DND-41 (cell line): ENCODE results near the gene ZBTB42.
A peak's percentile ranks its signal among the peaks of the same experiment; 100 is the strongest.

Experiments
- ATAC-seq: fragments of 200-7000 bp; cut with Tn5 transposase; 3 replicates; pipeline ENCODE4 v1.9.1; 2021; ENCODE audit warnings: low read depth; ENCODE audit not compliant: insufficient read depth
- DNase-seq: peaks from one replicate; pipeline ENCODE4 v3.0.0-alpha.2; 2020
- H2AFZ ChIP-seq: 2 replicates; pipeline ENCODE4 v1.6.0; 2012; ENCODE audit warnings: low read depth, low read length
- H3K27ac ChIP-seq: 2 replicates; pipeline ENCODE4 v1.5.1; 2012; ENCODE audit warnings: low read length, inconsistent platforms
- H3K27me3 ChIP-seq: fragments of 200-600 bp; sonication (generic); 2 replicates; pipeline ENCODE4 v1.6.0; 2012; ENCODE audit warnings: low read length, mild to moderate bottlenecking, inconsistent platforms; ENCODE audit not compliant: insufficient read depth, poor library complexity
- H3K36me3 ChIP-seq: 2 replicates; pipeline ENCODE4 v1.5.1; 2012; ENCODE audit warnings: low read length, inconsistent platforms; ENCODE audit not compliant: insufficient read depth
- H3K4me1 ChIP-seq: 2 replicates; pipeline ENCODE4 v1.5.1; 2012; ENCODE audit warnings: mild to moderate bottlenecking, low read length; ENCODE audit not compliant: insufficient read depth
- H3K4me2 ChIP-seq: 2 replicates; pipeline ENCODE4 v1.6.0; 2012; ENCODE audit warnings: mild to moderate bottlenecking, moderate library complexity, low read length, inconsistent platforms; ENCODE audit not compliant: insufficient read depth
- H3K4me3 ChIP-seq, 2 experiments: fragments of 200-600 bp in 1 of 2; shearing (Covaris generic) in 1 of 2; 2 replicates each; pipeline ENCODE4 v1.5.1; 2012 to 2016; ENCODE audit warnings: inconsistent platforms in 2 of 2, low read length in 2 of 2, mild to moderate bottlenecking in 2 of 2, low read depth in 1 of 2, moderate library complexity in 1 of 2
- H3K79me2 ChIP-seq: 2 replicates; pipeline ENCODE4 v1.6.0; 2012; ENCODE audit warnings: low read length, inconsistent platforms; ENCODE audit not compliant: insufficient read depth
- H3K9ac ChIP-seq: 2 replicates; pipeline ENCODE4 v1.6.0; 2012; ENCODE audit warnings: low read depth, mild to moderate bottlenecking, inconsistent platforms, low read length, moderate library complexity
- H3K9me3 ChIP-seq: 2 replicates; pipeline ENCODE4 v1.5.1; 2012; ENCODE audit warnings: low read length, moderate library complexity, mild to moderate bottlenecking, inconsistent platforms; ENCODE audit not compliant: insufficient read depth, severe bottlenecking
- H4K20me1 ChIP-seq: 2 replicates; pipeline ENCODE4 v1.6.0; 2012; ENCODE audit warnings: low read length; ENCODE audit not compliant: insufficient read depth
- EZH2 ChIP-seq: IDR thresholded peaks from 3 replicates; pipeline ENCODE4 v1.6.1; 2012; ENCODE audit warnings: borderline replicate concordance, low read depth, mild to moderate bottlenecking, moderate library complexity, low read length, inconsistent platforms; ENCODE audit not compliant: severe bottlenecking
- TF ChIP-seq, protein P1 (sequence below): IDR thresholded peaks from 2 replicates; pipeline ENCODE4 v1.5.1; 2012; ENCODE audit warnings: borderline replicate concordance, low read length, moderate library complexity, mild to moderate bottlenecking; ENCODE audit not compliant: poor library complexity, severe bottlenecking; ENCODE audit errors: extremely low read depth

The ZBTB42 gene

DNA sequence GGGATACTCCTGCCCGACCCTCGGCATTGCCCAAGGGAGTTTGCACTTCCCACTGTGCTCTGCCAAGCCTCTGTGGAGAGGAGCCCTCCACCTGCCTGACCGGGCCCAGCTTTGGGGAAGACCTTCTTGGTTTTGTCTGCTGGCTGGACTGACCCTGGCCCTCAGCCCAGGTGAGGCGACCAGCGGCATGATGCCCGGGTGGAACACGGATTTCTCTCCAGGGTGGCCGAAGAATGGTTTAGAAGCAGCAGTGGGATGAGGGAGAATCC lies 15.6 kb downstream of the ZBTB42 start:
- Histone ChIP-seq H3K4me2 (peak overlapping the region; percentile 98), H3K4me1 (peaks cover 29% of the 10 kb centered on the region), H3K79me2 (peaks cover 36% of the 10 kb centered on the region), H4K20me1 (no peaks in the 10 kb centered on the region), H3K36me3 (peaks cover 11% of the 10 kb centered on the region), H3K27me3 (no peaks in the 10 kb centered on the region), H3K9me3 (peaks cover 2% of the 10 kb centered on the region), H3K27ac (peak overlapping the region; percentile 100), H2AFZ (peak overlapping the region; percentile 100), H3K4me3 (peak overlapping the region; percentile 87 to 99), H3K9ac (peak overlapping the region; percentile 100)
- ATAC-seq (no peak), DNase-seq (no peak)
- TF ChIP-seq EZH2, result no peak
- TF ChIP-seq, protein P1, sequence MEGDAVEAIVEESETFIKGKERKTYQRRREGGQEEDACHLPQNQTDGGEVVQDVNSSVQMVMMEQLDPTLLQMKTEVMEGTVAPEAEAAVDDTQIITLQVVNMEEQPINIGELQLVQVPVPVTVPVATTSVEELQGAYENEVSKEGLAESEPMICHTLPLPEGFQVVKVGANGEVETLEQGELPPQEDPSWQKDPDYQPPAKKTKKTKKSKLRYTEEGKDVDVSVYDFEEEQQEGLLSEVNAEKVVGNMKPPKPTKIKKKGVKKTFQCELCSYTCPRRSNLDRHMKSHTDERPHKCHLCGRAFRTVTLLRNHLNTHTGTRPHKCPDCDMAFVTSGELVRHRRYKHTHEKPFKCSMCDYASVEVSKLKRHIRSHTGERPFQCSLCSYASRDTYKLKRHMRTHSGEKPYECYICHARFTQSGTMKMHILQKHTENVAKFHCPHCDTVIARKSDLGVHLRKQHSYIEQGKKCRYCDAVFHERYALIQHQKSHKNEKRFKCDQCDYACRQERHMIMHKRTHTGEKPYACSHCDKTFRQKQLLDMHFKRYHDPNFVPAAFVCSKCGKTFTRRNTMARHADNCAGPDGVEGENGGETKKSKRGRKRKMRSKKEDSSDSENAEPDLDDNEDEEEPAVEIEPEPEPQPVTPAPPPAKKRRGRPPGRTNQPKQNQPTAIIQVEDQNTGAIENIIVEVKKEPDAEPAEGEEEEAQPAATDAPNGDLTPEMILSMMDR, result no peak

- H4K20me1 ChIP-seq, result no peaks in the 10 kb centered on the region
- DNase-seq, result no peak
Observed at GRCh38 chr14:104817930-104818713, 17.2 kb downstream of the ZBTB42 start.

GRCh38 chr14:104818714-104819161 lies 17.8 kb downstream of the ZBTB42 start:
- no peak overlapping the region for H2AFZ ChIP-seq
- H3K9ac ChIP-seq, result no peak overlapping the region
- peaks cover 28% of the 10 kb centered on the region for H3K4me1 ChIP-seq
- H3K4me3 ChIP-seq, result no peak overlapping the region
- peaks cover 11% of the 10 kb centered on the region for H3K36me3 ChIP-seq
- no peak overlapping the region for H3K27ac ChIP-seq
- no peak for DNase-seq
- ATAC-seq, result no peak
- peaks cover 2% of the 10 kb centered on the region for H3K9me3 ChIP-seq
- peaks cover 36% of the 10 kb centered on the region for H3K79me2 ChIP-seq
- H3K27me3 ChIP-seq, result no peaks in the 10 kb centered on the region
- TF ChIP-seq, protein P1, result no peak
- TF ChIP-seq EZH2, result no peak
- H4K20me1 ChIP-seq, result no peaks in the 10 kb centered on the region
- H3K4me2 ChIP-seq, result no peak overlapping the region

More at GRCh38 chr14:104817930-104818713, 17.2 kb downstream of the ZBTB42 start:
- peaks cover 36% of the 10 kb centered on the region for H3K79me2 ChIP-seq
- no peak for ATAC-seq
- H3K4me3 ChIP-seq, result no peak overlapping the region
- H3K36me3 ChIP-seq, result peaks cover 11% of the 10 kb centered on the region
- no peak overlapping the region for H2AFZ ChIP-seq
- H3K4me2 ChIP-seq, result peak overlapping the region; percentile 98; the same call in 1 of the 2 replicates
- no peak overlapping the region for H3K27ac ChIP-seq
- H3K9ac ChIP-seq, result no peak overlapping the region
- no peak for TF ChIP-seq EZH2
- TF ChIP-seq, protein P1, result no peak
- peaks cover 2% of the 10 kb centered on the region for H3K9me3 ChIP-seq
- H3K27me3 ChIP-seq, result no peaks in the 10 kb centered on the region
- H3K4me1 ChIP-seq, result peaks cover 29% of the 10 kb centered on the region
